IMR-90 (cell line): ENCODE results near the gene PSG7. TPM values are rescaled to one million over a fixed set of nuclear protein-coding genes. Genes with fewer than 3 reads are reported as not detected.

Experiments used
- ATAC-seq: fragments of 200-7000 bp; cut with Tn5 transposase; 2 replicates; pipeline ENCODE4 v1.9.1; 2020; ENCODE audit warnings: low read depth, mild to moderate bottlenecking, moderate library complexity
- BruUV-seq: library from RNA; stranded (reverse); fragments of 400-500 nt; replicated peaks from 2 replicates; lab custom pipeline; 2021; lab: Mats Ljungman, UMichigan
- CTCF ChIA-PET: fragments of 300-600 bp; formaldehyde crosslinking; extraction: SDS; loops from one replicate; lab custom pipeline; 2021; ENCODE audit warnings: antibody characterized with exemption; lab: Yijun Ruan, JAX
- POLR2A ChIA-PET: fragments of 300-600 bp; sonication (Branson Sonifier 250); formaldehyde crosslinking; loops from one replicate; lab custom pipeline; 2022; ENCODE audit warnings: antibody characterized with exemption; ENCODE audit not compliant: unreplicated experiment; lab: Charles Lee
- DNase-seq: peaks from one replicate; pipeline ENCODE4 v3.0.0; 2013
- H2AFZ ChIP-seq: replicated peaks from 2 replicates; pipeline ENCODE3; 2013; ENCODE audit warnings: low read length, mild to moderate bottlenecking; ENCODE audit not compliant: poor library complexity
- H2AK5ac ChIP-seq: 2 replicates; pipeline ENCODE4 v1.6.1; 2013; ENCODE audit warnings: low read depth, low read length, inconsistent platforms
- H2AK9ac ChIP-seq: replicated peaks from 2 replicates; pipeline ENCODE3; 2013; ENCODE audit warnings: mild to moderate bottlenecking, low read depth, low read length, moderate library complexity; ENCODE audit not compliant: poor library complexity
- H2BK120ac ChIP-seq: 2 replicates; pipeline ENCODE4 v1.6.1; 2013; ENCODE audit warnings: low read depth, low read length, inconsistent platforms
- H2BK15ac ChIP-seq: 3 replicates; pipeline ENCODE4 v1.6.1; 2013; ENCODE audit warnings: low read depth, low read length, inconsistent platforms
- H2BK20ac ChIP-seq: 2 replicates; pipeline ENCODE4 v1.6.1; 2013; ENCODE audit warnings: low read depth, mild to moderate bottlenecking, inconsistent platforms, low read length, moderate library complexity
- H2BK5ac ChIP-seq: 2 replicates; pipeline ENCODE4 v1.6.1; 2013; ENCODE audit warnings: mild to moderate bottlenecking, low read depth, low read length, inconsistent platforms; ENCODE audit not compliant: poor library complexity, severe bottlenecking
- H3K14ac ChIP-seq: replicated peaks from 2 replicates; pipeline ENCODE4 v1.6.1; 2013; ENCODE audit warnings: low read depth, low read length, inconsistent platforms
- H3K18ac ChIP-seq: 2 replicates; pipeline ENCODE4 v1.6.1; 2013; ENCODE audit warnings: low read depth, low read length, control low read depth
- H3K23ac ChIP-seq: 2 replicates; pipeline ENCODE4 v1.6.1; 2013; ENCODE audit warnings: low read depth, low read length, inconsistent platforms
- H3K27ac ChIP-seq: 2 replicates; pipeline ENCODE4 v1.5.1; 2013; ENCODE audit warnings: mild to moderate bottlenecking, control low read depth, low read length; ENCODE audit not compliant: insufficient read depth
- H3K27me3 ChIP-seq: 2 replicates; pipeline ENCODE4 v1.6.1; 2013; ENCODE audit warnings: low read length; ENCODE audit not compliant: control insufficient read depth, insufficient read depth
- H3K36me3 ChIP-seq: 2 replicates; pipeline ENCODE4 v1.6.1; 2013; ENCODE audit warnings: low read length, mixed read lengths; ENCODE audit not compliant: control insufficient read depth, insufficient read depth
- H3K4ac ChIP-seq: 2 replicates; pipeline ENCODE4 v1.6.1; 2013; ENCODE audit warnings: low read depth, low read length, inconsistent platforms
- H3K4me1 ChIP-seq: 2 replicates; pipeline ENCODE4 v1.6.1; 2013; ENCODE audit warnings: low read length, mixed read lengths; ENCODE audit not compliant: control insufficient read depth, insufficient read depth
- H3K4me2 ChIP-seq: 2 replicates; pipeline ENCODE4 v1.6.1; 2013; ENCODE audit warnings: low read depth, mild to moderate bottlenecking, control low read depth, low read length, moderate library complexity
- H3K4me3 ChIP-seq: 2 replicates; pipeline ENCODE4 v1.5.1; 2013; ENCODE audit warnings: low read depth, mild to moderate bottlenecking, control low read depth, low read length, moderate library complexity; ENCODE audit not compliant: insufficient read depth
- H3K56ac ChIP-seq: 2 replicates; pipeline ENCODE4 v1.6.1; 2013; ENCODE audit warnings: low read length, inconsistent platforms; ENCODE audit not compliant: insufficient read depth; ENCODE audit errors: extremely low read depth
- H3K79me1 ChIP-seq, 2 experiments: 2 replicates each; pipeline ENCODE4 v1.6.1; 2013; ENCODE audit warnings: low read length in 2 of 2, inconsistent platforms in 1 of 2, low read depth in 1 of 2
- H3K9ac ChIP-seq: 2 replicates; pipeline ENCODE4 v1.6.1; 2013; ENCODE audit warnings: low read depth, low read length, control low read depth
- H3K9me1 ChIP-seq: 2 replicates; pipeline ENCODE4 v1.6.1; 2013; ENCODE audit warnings: low read length, inconsistent platforms; ENCODE audit not compliant: insufficient read depth
- H3K9me3 ChIP-seq: 2 replicates; pipeline ENCODE4 v1.6.1; 2013; ENCODE audit warnings: low read length; ENCODE audit not compliant: control insufficient read depth, insufficient read depth
- H4K20me1 ChIP-seq: 2 replicates; pipeline ENCODE4 v1.6.1; 2013; ENCODE audit warnings: low read length, inconsistent platforms; ENCODE audit not compliant: insufficient read depth
- H4K5ac ChIP-seq: 2 replicates; pipeline ENCODE4 v1.6.1; 2013; ENCODE audit warnings: mild to moderate bottlenecking, low read depth, low read length, control low read depth
- H4K8ac ChIP-seq, 2 experiments: 2 replicates each; pipeline ENCODE4 v1.6.1; 2013; ENCODE audit warnings: low read depth in 2 of 2, low read length in 2 of 2, control low read depth in 1 of 2, inconsistent platforms in 1 of 2
- H4K91ac ChIP-seq: 2 replicates; pipeline ENCODE4 v1.6.1; 2013; ENCODE audit warnings: low read depth, low read length, inconsistent platforms; ENCODE audit not compliant: insufficient read depth
- BHLHE40 ChIP-seq: fragments of 150-350 bp; IDR thresholded peaks from 2 replicates; pipeline ENCODE4 v1.6.1; 2016; ENCODE audit warnings: mild to moderate bottlenecking, low read depth, low read length
- CEBPB ChIP-seq: IDR thresholded peaks from 2 replicates; pipeline ENCODE4 v1.6.1; 2012; ENCODE audit warnings: low read depth, low read length, improper control_type of control experiment
- MAZ ChIP-seq: IDR thresholded peaks from 2 replicates; pipeline ENCODE4 v1.6.1; 2012; ENCODE audit warnings: low read depth, mild to moderate bottlenecking, low read length, improper control_type of control experiment, moderate library complexity, borderline replicate concordance
- RAD21 ChIP-seq: IDR thresholded peaks from 2 replicates; pipeline ENCODE4 v1.6.1; 2012; ENCODE audit warnings: low read length, improper control_type of control experiment
- WGBS, 2 experiments: methylation state at CpG; one replicate each; pipeline versions ENCODE4 v1.1.5 to v1.1.7; 2013; ENCODE audit warnings: missing lambda C conversion rate in 2 of 2; ENCODE audit not compliant: insufficient read length in 1 of 2; ENCODE audit errors: extremely low coverage in 2 of 2; 5-methylcytosine and 5-hydroxymethylcytosine counted together
- dilution Hi-C: fragments of 300-500 bp; cut with HindIII; formaldehyde crosslinking; loops from one replicate; pipeline ENCODE4 v1.14.3; 2018; ENCODE audit warnings: low sequenced_read_pairs; ENCODE audit not compliant: unreplicated experiment
- in situ Hi-C: fragments of 300-500 bp; cut with MboI; formaldehyde crosslinking; loops from 3 replicates; pipeline ENCODE4 v1.14.3; 2019; ENCODE audit warnings: low sequenced_read_pairs, inconsistent platforms, mixed read lengths
- intact Hi-C: fragments of 100-400 bp; cut with micrococcal nuclease; formaldehyde crosslinking; loops from 2 replicates; pipeline ENCODE4 v1.10.0; 2022
- polyA plus RNA-seq, 3 experiments: library from polyadenylated mRNA; depleted of rRNA; stranded (reverse); fragments of >200 nt; gene quantifications; 2 replicates each; pipeline ENCODE4 v1.2.3, GENCODE V29; 2012; ENCODE audit warnings: low replicate concordance in 1 of 3
- total RNA-seq: library from RNA; depleted of rRNA; stranded (reverse); fragments of >200 nt; gene quantifications from 2 replicates; pipeline ENCODE4 v1.2.3, GENCODE V29; 2012
- TF ChIP-seq, protein P1 (sequence below): conservative IDR thresholded peaks from 2 replicates; pipeline ENCODE4 v1.5.1; 2012; ENCODE audit warnings: mild to moderate bottlenecking, low read depth, low read length, improper control_type of control experiment

The PSG7 gene
- total and polyA plus RNA-seq, 2 of the 4 experiments (the other 2 are of a cell fraction) = under 0.01 to 0.26 TPM

DNA sequence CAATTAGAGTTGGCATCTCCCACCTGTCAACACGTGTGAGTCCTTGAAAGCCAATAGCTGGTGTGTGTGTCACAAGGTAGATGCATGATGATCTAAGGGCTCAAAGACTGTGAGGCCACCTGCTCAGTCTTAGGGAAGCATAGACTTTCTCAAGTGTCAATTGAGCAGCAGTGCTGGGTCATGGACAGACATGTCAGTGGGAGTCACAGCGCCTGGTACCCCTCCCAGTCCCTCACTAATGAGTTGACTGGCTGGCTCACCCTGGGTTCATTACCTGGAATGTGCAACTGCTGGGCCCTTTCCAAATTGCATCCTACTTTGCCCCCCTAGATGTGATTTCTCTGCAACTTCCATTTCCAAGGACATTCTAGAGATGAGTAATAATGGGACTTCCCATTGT lies 10.2 kb downstream of the PSG7 start:
- H2AK5ac ChIP-seq = peak overlapping the region; percentile 33
- ChIA-PET POLR2A (no interaction called here), CTCF (no interaction called here)
- H3K9me1 ChIP-seq = no peaks in the 10 kb centered on the region; the same call in 1 of the 2 replicates
- no peak overlapping the region for H3K9ac ChIP-seq
- H3K23ac ChIP-seq = no peak overlapping the region
- H4K5ac ChIP-seq = no peak overlapping the region
- ATAC-seq (no peak), DNase-seq (no peak)
- H3K27ac ChIP-seq = no peak overlapping the region
- no peak overlapping the region for H4K8ac ChIP-seq
- H3K9me3 ChIP-seq = no peaks in the 10 kb centered on the region
- BruUV-seq = no TSS peak
- WGBS, 2 experiments = no CpG with 5 or more reads among the region's 2 CpGs
- peak overlapping the region; percentile 75 for H3K4ac ChIP-seq
- dilution Hi-C loops (no loop called here), intact Hi-C loops (no loop called here), in situ Hi-C loops (no loop called here)
- H2AK9ac ChIP-seq = no peak overlapping the region
- H3K27me3 ChIP-seq = no peaks in the 10 kb centered on the region
- H3K79me1 ChIP-seq = no peaks in the 10 kb centered on the region
- H3K4me1 ChIP-seq = peaks cover 2% of the 10 kb centered on the region; the same call in 1 of the 2 replicates
- no peak overlapping the region for H3K56ac ChIP-seq
- H3K14ac ChIP-seq = no peak overlapping the region; the same call in 1 of the 2 replicates
- H4K20me1 ChIP-seq = no peaks in the 10 kb centered on the region
- no peak overlapping the region for H3K18ac ChIP-seq
- H2BK15ac ChIP-seq = peak overlapping the region; percentile 53; the same call in 1 of the 3 replicates
- H3K36me3 ChIP-seq = no peaks in the 10 kb centered on the region
- H3K4me2 ChIP-seq = no peak overlapping the region
- H2BK120ac ChIP-seq = no peak overlapping the region
- H2BK5ac ChIP-seq = no peak overlapping the region
- H4K91ac ChIP-seq = peak overlapping the region; percentile 6; the same call in 1 of the 2 replicates
- H2BK20ac ChIP-seq = peak overlapping the region; percentile 45; the same call in 1 of the 2 replicates
- no peak overlapping the region for H2AFZ ChIP-seq
- no peak for TF ChIP-seq CEBPB
- TF ChIP-seq BHLHE40 = no peak
- TF ChIP-seq MAZ = no peak
- TF ChIP-seq, protein P1, sequence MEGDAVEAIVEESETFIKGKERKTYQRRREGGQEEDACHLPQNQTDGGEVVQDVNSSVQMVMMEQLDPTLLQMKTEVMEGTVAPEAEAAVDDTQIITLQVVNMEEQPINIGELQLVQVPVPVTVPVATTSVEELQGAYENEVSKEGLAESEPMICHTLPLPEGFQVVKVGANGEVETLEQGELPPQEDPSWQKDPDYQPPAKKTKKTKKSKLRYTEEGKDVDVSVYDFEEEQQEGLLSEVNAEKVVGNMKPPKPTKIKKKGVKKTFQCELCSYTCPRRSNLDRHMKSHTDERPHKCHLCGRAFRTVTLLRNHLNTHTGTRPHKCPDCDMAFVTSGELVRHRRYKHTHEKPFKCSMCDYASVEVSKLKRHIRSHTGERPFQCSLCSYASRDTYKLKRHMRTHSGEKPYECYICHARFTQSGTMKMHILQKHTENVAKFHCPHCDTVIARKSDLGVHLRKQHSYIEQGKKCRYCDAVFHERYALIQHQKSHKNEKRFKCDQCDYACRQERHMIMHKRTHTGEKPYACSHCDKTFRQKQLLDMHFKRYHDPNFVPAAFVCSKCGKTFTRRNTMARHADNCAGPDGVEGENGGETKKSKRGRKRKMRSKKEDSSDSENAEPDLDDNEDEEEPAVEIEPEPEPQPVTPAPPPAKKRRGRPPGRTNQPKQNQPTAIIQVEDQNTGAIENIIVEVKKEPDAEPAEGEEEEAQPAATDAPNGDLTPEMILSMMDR = no peak
- TF ChIP-seq RAD21 = no peak
- no peak overlapping the region for H3K4me3 ChIP-seq
